HG02852 (cell line): ENCODE data around the gene SEMA3G.

Experiments used
- ATAC-seq: cut with Tn5 transposase; IDR thresholded peaks from one replicate; pipeline ENCODE4 v1.9.1; 2021; ENCODE audit warnings: mild to moderate bottlenecking, moderate library complexity; ENCODE audit not compliant: unreplicated experiment

Gene SEMA3G

DNA sequence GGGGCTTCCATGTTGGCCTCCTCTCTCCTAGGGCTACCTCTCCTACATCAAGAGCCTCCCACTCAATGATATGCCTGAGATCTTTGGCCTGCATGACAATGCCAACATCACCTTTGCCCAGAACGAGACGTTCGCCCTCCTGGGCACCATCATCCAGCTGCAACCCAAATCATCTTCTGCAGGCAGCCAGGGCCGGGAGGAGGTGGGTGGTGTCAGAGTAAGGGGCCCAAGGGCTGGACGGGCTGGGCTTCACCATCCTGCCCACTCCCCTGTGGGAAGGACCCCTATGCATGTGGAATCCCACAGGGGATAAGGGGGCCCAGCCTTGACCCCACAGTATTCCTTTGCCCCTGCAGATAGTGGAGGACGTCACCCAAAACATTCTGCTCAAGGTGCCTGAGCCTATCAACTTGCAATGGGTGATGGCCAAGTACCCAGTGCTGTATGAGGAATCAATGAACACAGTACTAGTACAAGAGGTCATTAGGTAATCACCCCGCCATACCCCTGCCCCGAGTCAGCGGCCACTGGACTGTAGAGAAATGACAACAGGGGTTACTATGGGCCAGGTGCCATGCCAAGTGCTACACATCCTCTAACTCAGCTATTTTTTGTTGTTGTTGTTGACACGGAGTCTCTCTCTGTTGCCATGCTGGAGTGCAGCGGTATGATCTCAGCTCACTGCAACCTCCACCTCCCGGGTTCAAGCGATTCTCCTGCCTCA lies 47.1 kb downstream of the SEMA3G start:
- ATAC-seq: no peak

DNA sequence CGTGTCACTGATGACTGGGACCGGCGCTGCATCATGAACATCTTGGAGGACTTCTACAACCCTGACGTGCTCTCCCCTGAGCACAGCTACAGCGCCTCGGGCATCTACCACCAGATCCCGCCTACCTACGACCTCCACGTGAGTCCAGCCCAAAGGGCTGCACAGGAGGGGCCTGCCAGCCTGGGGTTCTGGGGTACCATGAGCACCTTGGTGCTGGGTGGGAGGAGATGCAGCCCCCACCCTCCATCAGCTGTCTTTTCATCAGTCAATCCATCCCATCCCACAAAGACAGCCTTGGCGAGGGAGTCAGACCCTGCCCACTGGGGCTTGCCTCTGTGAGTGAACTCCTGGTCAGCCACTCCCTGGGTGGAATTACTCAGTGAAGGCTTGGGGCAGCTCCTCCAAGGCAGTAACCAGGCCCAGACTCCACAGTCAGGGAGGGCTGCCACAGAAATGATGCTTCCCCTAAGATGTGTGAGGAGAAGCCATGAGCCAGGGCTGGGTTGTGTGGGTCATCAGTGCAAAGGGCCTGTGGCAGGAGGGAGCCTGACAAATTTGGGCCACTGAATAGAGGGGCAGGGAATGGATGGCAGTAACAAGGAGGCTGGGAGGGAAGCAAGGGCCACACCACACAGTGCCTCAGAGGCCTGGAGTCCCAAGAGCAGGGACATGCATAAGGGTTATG lies 47.9 kb downstream of the SEMA3G start:
- ATAC-seq: no peak

DNA sequence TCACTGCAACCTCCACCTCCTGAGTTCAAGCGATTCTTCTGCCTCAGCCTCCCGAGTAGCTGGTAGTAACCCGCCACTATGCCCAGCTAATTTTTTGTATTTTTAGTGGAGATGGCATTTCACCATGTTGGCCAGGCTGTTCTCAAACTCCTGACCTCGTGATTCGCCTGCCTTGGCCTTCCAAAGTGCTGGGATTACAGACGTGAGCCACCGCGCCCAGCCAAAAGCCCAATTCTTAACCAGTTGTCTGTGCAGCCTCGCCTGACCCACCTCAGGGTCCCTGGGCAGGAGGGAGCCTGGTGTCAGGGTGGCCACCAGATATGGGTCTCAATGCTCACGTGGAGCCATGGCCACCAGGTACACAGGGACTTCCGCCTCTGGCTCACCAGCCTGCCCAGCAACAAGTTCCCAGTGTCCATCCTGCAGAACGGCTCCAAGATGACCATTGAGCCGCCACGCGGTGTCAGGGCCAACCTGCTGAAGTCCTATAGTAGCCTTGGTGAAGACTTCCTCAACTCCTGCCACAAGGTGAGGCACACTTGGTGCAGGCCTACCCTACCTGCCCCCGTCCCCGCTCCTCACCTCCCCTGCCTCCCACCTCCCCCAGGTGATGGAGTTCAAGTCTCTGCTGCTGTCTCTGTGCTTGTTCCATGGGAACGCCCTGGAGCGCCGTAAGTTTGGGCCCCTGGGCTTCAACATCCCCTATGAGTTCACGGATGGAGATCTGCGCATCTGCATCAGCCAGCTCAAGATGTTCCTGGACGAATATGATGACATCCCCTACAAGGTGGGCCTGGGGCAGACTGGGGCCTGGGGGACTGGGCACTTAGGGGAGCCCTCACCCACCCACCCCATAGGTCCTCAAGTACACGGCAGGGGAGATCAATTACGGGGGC lies 48.6 kb downstream of the SEMA3G start:
- no peak for ATAC-seq

DNA sequence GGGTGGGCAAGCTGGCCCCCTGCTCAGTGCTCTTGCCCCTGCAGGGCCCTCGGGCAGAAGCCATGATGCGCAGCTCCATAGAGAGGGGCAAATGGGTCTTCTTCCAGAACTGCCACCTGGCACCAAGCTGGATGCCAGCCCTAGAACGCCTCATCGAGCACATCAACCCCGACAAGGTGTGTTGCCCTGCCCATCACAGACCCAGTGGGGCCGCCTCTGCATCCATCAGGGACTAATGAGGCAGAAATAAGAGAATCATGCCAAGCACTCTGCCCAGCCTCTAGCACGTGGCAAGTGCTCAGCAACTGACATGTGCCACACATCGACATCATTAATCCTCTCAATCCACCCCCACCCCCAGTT lies 49.4 kb downstream of the SEMA3G start:
- no peak for ATAC-seq

DNA sequence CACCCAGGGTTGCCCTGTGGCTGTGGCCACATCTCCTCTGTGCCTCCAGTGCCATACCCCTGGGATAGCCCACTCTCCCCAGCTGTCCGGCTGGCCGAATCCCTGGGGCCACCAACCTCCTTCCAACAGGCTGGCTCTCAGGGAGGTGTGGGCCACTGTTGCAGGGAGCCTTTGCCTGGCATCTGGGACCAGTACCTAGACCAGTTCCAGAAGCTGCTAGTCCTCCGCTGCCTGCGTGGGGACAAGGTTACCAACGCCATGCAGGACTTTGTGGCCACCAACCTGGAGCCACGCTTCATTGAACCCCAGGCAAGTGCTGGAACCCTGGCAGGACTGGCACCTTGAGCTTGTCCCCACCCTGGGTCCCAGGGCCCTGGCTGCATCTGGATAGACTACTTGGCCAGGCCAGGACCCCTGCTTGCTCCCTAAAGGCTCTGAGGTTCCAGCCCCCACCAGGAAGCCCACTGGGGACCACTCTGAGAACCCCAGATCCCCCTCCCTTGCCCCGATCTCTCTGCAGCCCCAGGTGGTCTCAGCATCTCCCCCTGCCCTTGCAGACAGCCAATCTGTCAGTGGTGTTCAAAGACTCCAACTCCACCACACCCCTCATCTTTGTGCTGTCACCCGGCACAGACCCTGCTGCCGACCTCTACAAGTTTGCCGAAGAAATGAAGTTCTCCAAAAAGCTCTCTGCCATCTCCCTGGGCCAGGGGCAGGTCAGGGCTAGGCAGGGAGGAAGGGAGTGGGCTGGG lies 50.0 kb downstream of the SEMA3G start:
- ATAC-seq: no peak

DNA sequence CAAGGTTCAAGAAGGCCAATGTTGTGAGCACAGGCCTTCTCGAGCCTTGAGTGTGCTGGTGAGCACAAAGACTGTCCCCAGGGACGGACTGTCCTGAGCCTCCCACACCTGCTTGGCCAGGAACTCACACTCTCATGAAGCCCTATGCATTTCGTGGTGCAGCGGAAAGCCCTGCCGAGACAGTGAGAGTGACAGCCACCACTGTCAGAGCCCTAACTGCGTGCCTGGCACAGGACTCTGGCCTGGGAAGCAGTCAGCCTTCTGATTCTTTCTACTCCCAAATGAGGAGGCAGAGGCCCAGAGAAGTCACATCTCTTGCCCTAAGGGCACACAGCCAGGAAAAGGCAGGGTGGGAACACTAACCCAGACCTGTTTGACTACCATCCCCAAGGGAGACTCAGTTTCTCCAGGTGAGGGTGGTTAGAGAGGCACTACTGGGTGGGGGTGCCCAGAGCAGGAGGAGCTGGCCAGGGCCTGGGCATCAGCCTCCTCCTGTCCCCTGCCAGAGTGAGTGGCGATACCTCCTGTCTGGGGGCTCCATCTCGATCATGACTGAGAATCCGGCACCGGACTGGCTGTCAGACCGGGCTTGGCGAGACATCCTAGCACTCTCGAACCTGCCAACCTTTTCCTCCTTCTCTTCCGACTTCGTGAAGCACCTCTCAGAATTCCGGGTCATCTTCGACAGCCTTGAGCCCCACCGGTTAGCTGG lies 50.8 kb downstream of the SEMA3G start:
- ATAC-seq: no peak

GRCh38 chr3:52393131-52393807 lies 51.6 kb downstream of the SEMA3G start:
- ATAC-seq: no peak

DNA sequence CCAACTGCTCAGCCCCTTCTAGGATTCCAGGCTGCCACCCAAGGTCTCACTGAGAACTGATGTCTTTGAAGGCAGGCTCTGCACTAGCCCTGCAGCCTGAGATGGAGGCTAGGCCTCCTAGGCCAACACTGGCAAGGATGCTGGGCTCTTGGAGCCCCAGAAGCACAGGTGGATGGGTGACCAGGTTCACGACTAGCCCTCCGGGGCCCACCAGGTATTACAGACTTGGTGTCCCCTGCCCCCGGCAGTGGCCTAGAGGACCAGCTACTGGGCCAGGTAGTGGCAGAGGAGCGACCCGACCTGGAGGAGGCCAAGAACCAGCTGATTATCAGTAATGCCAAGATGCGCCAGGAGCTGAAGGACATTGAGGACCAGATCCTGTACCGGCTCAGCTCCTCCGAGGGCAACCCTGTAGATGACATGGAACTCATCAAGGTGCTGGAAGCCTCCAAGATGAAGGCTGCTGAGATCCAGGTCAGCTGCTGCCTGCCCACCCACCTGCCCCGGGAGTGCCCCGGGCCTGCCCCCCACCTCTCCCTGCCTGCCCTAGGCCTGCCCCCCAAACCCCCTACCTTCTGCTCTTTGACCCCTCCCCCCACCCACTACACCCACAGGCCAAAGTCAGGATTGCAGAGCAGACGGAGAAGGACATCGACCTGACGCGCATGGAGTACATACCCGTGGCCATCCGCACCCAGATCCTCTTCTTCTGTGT lies 52.5 kb downstream of the SEMA3G start:
- ATAC-seq: no peak

DNA sequence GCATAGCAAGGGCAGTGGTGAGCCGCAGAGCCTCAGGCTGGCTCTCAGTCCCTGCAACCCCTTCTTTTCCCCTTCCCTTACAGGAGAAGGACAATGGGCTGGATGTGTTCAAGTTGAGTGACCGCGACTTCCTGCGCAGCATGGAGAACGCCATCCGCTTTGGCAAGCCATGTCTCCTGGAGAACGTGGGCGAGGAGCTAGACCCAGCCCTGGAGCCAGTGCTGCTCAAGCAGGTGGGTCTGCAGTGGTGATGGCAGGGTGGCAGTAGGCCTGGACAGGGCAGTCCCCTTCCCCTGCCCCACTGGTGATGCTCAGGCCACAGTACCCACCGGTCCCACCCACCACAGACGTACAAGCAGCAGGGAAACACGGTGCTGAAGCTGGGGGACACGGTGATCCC lies 53.8 kb downstream of the SEMA3G start:
- ATAC-seq: no peak

- ATAC-seq: no peak
These were observed 56.0 kb downstream of the SEMA3G start for GRCh38 chr3:52388933-52389332.

- no peak for ATAC-seq
These were observed 56.5 kb downstream of the SEMA3G start for GRCh38 chr3:52388348-52388821.

DNA sequence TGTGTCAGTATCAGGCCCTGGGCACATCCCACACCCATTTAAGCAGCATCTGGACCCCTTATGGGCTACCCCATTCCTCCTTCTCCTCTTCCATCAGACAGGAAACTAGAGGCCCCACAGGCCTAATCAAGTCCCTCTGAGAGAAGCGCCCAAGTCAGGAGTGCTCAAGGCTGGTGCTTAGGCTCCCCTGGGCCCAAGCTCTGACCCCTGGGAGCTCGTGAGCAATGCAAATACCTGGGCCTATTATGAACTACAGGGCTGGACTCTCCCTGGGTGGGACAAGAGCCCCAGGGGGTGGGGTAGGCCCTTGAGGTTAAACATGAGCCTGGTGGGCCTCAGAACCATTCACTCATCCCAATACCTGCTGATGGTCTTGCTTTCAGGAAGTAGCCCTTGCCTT lies 57.4 kb downstream of the SEMA3G start:
- no peak for ATAC-seq

- ATAC-seq: no peak
These were observed 59.7 kb downstream of the SEMA3G start for GRCh38 chr3:52385157-52385556.

GRCh38 chr3:52384019-52384761 lies 60.7 kb downstream of the SEMA3G start:
- no peak for ATAC-seq

DNA sequence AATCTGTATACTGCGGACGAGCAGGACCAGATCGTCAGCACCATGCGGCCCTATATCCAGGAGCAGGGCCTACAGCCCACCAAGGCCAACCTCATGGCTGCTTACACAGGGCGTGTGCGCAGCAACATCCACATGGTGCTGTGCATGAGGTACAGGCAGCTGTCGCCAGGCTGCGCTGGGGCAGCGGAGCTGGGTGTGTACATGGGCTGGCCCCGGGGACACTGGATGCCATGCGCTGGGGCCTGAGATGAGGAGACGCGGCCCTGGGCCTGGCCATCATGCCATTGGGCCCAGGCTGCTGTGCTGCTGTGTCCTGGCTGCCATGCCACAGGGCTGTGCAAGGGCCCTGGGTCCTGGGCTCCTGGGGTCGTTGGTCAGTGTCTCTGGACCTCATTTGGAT lies 61.5 kb downstream of the SEMA3G start:
- no peak for ATAC-seq
